KBM-7 (cell line): Measurements from ENCODE around the gene SLC39A7.
"Not testable (repeated sequence)": the region's sequence is repeated elsewhere in the genome, so short reads cannot be mapped to it uniquely, and the experiment has no call there.

ENCODE experiments used
- DNase-seq: peaks from one replicate; pipeline ENCODE4 v3.0.0-alpha.2; 2015
- in situ Hi-C: fragments of 300-500 bp; cut with MboI; formaldehyde crosslinking; loops from 2 replicates; pipeline ENCODE4 v1.14.3; 2020; ENCODE audit warnings: low sequenced_read_pairs, low pct_unique_long_range_greater_than_20kb, mixed read lengths

SLC39A7 gene

GRCh38 chr6:33215271-33216116 lies 14.8 kb downstream of the SLC39A7 start:
- DNase-seq = no peak
- in situ Hi-C loops = no loop called here

GRCh38 chr6:33216117-33216649 lies 15.5 kb downstream of the SLC39A7 start:
- in situ Hi-C loops = no loop called here
- no peak for DNase-seq

GRCh38 chr6:33217246-33217645 lies 16.6 kb downstream of the SLC39A7 start:
- in situ Hi-C loops = no loop called here
- DNase-seq = no peak

- in situ Hi-C loops = no loop called here
- DNase-seq = no peak
Observed at GRCh38 chr6:33217681-33218080, 17.0 kb downstream of the SLC39A7 start.

- in situ Hi-C loops, DNase-seq: not testable (repeated sequence)
Observed at GRCh38 chr6:33226503-33227120, 25.9 kb downstream of the SLC39A7 start.

GRCh38 chr6:33235221-33235634 lies 34.6 kb downstream of the SLC39A7 start:
- DNase-seq = no peak
- in situ Hi-C loops = no loop called here

GRCh38 chr6:33236328-33236727 lies 35.7 kb downstream of the SLC39A7 start:
- DNase-seq = no peak
- in situ Hi-C loops = no loop called here

- DNase-seq = no peak
- in situ Hi-C loops = no loop called here
Observed at GRCh38 chr6:33236852-33237251, 36.2 kb downstream of the SLC39A7 start.

GRCh38 chr6:33237741-33238140 lies 37.1 kb downstream of the SLC39A7 start:
- in situ Hi-C loops = no loop called here
- DNase-seq = no peak

GRCh38 chr6:33241968-33242367 lies 41.3 kb downstream of the SLC39A7 start:
- in situ Hi-C loops = no loop called here
- peak; percentile 15 for DNase-seq

- in situ Hi-C loops = no loop called here
- DNase-seq = no peak
Observed at GRCh38 chr6:33243476-33243875, 42.8 kb downstream of the SLC39A7 start.

GRCh38 chr6:33247977-33248642 lies 47.4 kb downstream of the SLC39A7 start:
- in situ Hi-C loops = no loop called here
- DNase-seq = peak; percentile 93

GRCh38 chr6:33248643-33248931 lies 47.9 kb downstream of the SLC39A7 start:
- no peak for DNase-seq
- in situ Hi-C loops = no loop called here

- in situ Hi-C loops = no loop called here
- peak; percentile 100 for DNase-seq
Observed at GRCh38 chr6:33248932-33249731, 48.5 kb downstream of the SLC39A7 start.

GRCh38 chr6:33249732-33250630 lies 49.3 kb downstream of the SLC39A7 start:
- no peak for DNase-seq
- in situ Hi-C loops = no loop called here

GRCh38 chr6:33250731-33251130 lies 50.1 kb downstream of the SLC39A7 start:
- DNase-seq = no peak
- in situ Hi-C loops = no loop called here

- DNase-seq = no peak
- in situ Hi-C loops = no loop called here
Observed at GRCh38 chr6:33251395-33252012, 50.8 kb downstream of the SLC39A7 start.

GRCh38 chr6:33252759-33253158 lies 52.1 kb downstream of the SLC39A7 start:
- DNase-seq = no peak

More at GRCh38 chr6:33252759-33253158, 52.1 kb downstream of the SLC39A7 start:
- in situ Hi-C loops = no loop called here
